HG03460 (cell line): ENCODE measurements around the gene DHRS9.
"Not testable (repeated sequence)": the region's sequence is repeated elsewhere in the genome, so short reads cannot be mapped to it uniquely, and the experiment has no call there.

ENCODE experiments used
- ATAC-seq: cut with Tn5 transposase; IDR thresholded peaks from one replicate; pipeline ENCODE4 v1.9.1; 2021; ENCODE audit not compliant: unreplicated experiment

DHRS9 gene

GRCh38 chr2:169131587-169132512 is 62.5 kb downstream of the DHRS9 start:
- ATAC-seq = no peak

DNA sequence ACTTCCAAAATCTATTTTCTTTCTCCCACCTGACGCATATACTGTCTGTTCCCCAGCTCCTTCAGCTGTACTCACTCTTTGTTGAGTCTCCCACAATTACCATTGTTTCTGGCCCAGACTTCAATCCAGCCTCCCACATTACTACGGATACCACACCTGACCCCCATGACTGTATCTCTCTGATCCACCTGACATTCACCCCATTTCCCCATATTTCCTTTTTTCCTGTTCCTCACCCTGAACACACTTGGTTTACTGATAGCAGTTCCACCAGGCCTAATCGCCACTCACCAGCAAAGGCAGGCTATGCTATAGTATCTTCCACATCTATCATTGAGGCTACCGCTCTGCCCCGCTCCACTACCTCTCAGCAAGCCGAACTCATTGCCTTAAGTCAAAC is 64.9 kb downstream of the DHRS9 start:
- ATAC-seq = not testable (repeated sequence)

DNA sequence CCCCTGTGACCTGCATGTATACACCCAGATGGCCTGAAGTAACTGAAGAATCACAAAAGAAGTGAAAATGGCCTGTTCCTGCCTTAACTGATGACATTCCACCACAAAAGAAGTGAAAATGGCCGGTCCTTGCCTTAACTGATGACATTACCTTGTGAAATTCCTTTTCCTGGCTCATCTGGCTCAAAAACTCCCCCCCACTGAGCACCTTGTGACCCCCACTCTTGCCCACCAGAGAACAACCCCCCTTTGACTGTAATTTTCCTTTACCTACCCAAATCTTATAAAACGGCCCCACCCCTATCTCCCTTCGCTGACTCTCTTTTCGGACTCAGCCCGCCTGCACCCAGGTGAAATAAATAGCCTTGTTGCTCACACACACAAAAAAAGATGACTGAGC is 67.1 kb downstream of the DHRS9 start:
- not testable (repeated sequence) for ATAC-seq

DNA sequence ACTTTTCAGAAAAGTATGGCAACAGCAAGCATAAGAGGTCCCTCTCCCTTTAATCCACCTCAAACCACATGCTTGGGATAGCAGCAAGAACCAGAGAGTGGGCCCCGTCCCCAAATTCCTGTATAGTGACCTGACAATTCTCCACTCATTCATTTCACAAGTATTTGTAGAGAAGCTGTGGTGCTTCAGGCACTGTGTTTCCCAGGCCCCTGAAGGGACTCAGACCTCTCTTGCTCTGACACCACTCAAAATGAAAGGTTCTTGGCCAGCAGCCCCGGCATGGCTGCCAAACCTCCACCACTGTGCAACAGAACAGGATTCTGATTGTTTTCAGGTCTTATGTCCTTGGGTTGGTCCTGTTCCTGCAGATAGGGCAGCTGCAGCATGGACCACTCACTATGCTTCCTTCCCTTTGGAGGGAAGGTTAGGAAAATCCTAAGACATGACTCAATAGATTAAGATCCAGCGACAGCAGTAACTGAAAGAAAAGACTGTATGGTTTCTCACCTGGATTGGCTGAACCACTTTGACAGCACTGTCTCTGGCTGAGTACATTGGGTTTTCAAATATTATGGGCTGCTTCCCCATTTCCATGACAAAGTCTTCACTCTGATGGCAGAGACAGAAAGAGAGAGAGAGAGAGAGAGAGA is 67.6 kb downstream of the DHRS9 start:
- no peak for ATAC-seq

- ATAC-seq = no peak
These were observed 68.6 kb downstream of the DHRS9 start for GRCh38 chr2:169137924-169138323.

- ATAC-seq = no peak
These were observed 69.8 kb downstream of the DHRS9 start for GRCh38 chr2:169139145-169139544.

GRCh38 chr2:169139993-169140767 is 70.8 kb downstream of the DHRS9 start:
- no peak for ATAC-seq

- peak; percentile 74 for ATAC-seq
These were observed 72.5 kb downstream of the DHRS9 start for GRCh38 chr2:169141713-169142352.

GRCh38 chr2:169143998-169144397 is 74.6 kb downstream of the DHRS9 start:
- no peak for ATAC-seq
